Measurements from ENCODE around the gene PTCD1.

GRCh38 chr7:99368750-99369389 is 69.7 kb downstream of the PTCD1 start:
- TF ChIP-seq, protein P1, sequence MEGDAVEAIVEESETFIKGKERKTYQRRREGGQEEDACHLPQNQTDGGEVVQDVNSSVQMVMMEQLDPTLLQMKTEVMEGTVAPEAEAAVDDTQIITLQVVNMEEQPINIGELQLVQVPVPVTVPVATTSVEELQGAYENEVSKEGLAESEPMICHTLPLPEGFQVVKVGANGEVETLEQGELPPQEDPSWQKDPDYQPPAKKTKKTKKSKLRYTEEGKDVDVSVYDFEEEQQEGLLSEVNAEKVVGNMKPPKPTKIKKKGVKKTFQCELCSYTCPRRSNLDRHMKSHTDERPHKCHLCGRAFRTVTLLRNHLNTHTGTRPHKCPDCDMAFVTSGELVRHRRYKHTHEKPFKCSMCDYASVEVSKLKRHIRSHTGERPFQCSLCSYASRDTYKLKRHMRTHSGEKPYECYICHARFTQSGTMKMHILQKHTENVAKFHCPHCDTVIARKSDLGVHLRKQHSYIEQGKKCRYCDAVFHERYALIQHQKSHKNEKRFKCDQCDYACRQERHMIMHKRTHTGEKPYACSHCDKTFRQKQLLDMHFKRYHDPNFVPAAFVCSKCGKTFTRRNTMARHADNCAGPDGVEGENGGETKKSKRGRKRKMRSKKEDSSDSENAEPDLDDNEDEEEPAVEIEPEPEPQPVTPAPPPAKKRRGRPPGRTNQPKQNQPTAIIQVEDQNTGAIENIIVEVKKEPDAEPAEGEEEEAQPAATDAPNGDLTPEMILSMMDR (conservative IDR thresholded peaks at IDR 0.05 in 1 of 2, IDR thresholded peaks at IDR 0.05 in 1 of 2; ENCODE audit: extremely low read depth in 1 of 2, insufficient read depth in 1 of 2, low read depth in 1 of 2, low read length in 2 of 2): no peak
- no peak for TF ChIP-seq EZH2 (IDR thresholded peaks at IDR 0.05; ENCODE audit: borderline replicate concordance, low read length)
